Neural crest cell (in vitro differentiated cells): ENCODE measurements around the gene GPAT3. TPM values are rescaled to one million over a fixed set of nuclear protein-coding genes. Genes with fewer than 3 reads are reported as not detected.

ENCODE experiments used
- DNase-seq: peaks from one replicate; pipeline ENCODE4 v3.0.0; 2021; ENCODE audit warnings: low read depth, mixed read lengths, low spot score
- H3K27ac Mint-ChIP-seq: one replicate; pipeline ENCODE4 v1.8.0; 2021; ENCODE audit warnings: mild to moderate bottlenecking, mixed read lengths; ENCODE audit not compliant: unreplicated experiment
- H3K27me3 Mint-ChIP-seq: 2 replicates; pipeline ENCODE4 v1.8.0; 2021; ENCODE audit warnings: low read depth, mild to moderate bottlenecking, mixed read lengths
- H3K36me3 Mint-ChIP-seq: 2 replicates; pipeline ENCODE4 v1.8.0; 2021; ENCODE audit warnings: low read depth, mild to moderate bottlenecking, mixed read lengths
- H3K4me1 Mint-ChIP-seq: 2 replicates; pipeline ENCODE4 v1.8.0; 2021; ENCODE audit warnings: mixed read lengths
- H3K4me3 Mint-ChIP-seq: one replicate; pipeline ENCODE4 v1.8.0; 2021; ENCODE audit warnings: mild to moderate bottlenecking, mixed read lengths
- H3K9me3 Mint-ChIP-seq: 2 replicates; pipeline ENCODE4 v1.8.0; 2021; ENCODE audit warnings: mixed read lengths
- CTCF ChIP-seq: fragments of 200-600 bp; sonication (generic); conservative IDR thresholded peaks from 2 replicates; pipeline ENCODE4 v1.5.0; 2021; ENCODE audit warnings: antibody characterized with exemption, mild to moderate bottlenecking
- total RNA-seq: library from RNA; stranded (reverse); gene quantifications from 2 replicates; pipeline ENCODE4 v1.2.1, GENCODE V29; 2021

The GPAT3 gene
- total RNA-seq, 1 donor from 2014 or later: not detected

- no peak overlapping the region for H3K4me3 Mint-ChIP-seq
- peaks cover 15% of the 10 kb centered on the region for H3K4me1 Mint-ChIP-seq
- no peak overlapping the region for H3K27ac Mint-ChIP-seq
These were observed 55.1 kb downstream of the GPAT3 start for GRCh38 chr4:83591056-83591455.

GRCh38 chr4:83591730-83592129 lies 55.8 kb downstream of the GPAT3 start:
- no peaks in the 10 kb centered on the region for H3K9me3 Mint-ChIP-seq

More at GRCh38 chr4:83591056-83591455, 55.1 kb downstream of the GPAT3 start:
- no peak for TF ChIP-seq CTCF
- Mint-ChIP-seq H3K27me3 (no peaks in the 10 kb centered on the region), H3K9me3 (no peaks in the 10 kb centered on the region), H3K36me3 (peaks cover 2% of the 10 kb centered on the region)
- no peak for DNase-seq

GRCh38 chr4:83599183-83599582 lies 63.3 kb downstream of the GPAT3 start:
- H3K27ac Mint-ChIP-seq: no peak overlapping the region
- DNase-seq: no peak
- no peak for TF ChIP-seq CTCF
- peaks cover 4% of the 10 kb centered on the region for H3K9me3 Mint-ChIP-seq
- no peaks in the 10 kb centered on the region for H3K36me3 Mint-ChIP-seq
- H3K4me3 Mint-ChIP-seq: no peak overlapping the region
- no peaks in the 10 kb centered on the region for H3K4me1 Mint-ChIP-seq
- H3K27me3 Mint-ChIP-seq: no peaks in the 10 kb centered on the region

More at GRCh38 chr4:83591730-83592129, 55.8 kb downstream of the GPAT3 start:
- Mint-ChIP-seq H3K27ac (no peak overlapping the region), H3K36me3 (peaks cover 2% of the 10 kb centered on the region), H3K4me1 (peaks cover 13% of the 10 kb centered on the region), H3K27me3 (no peaks in the 10 kb centered on the region), H3K4me3 (no peak overlapping the region)
- DNase-seq: no peak
- TF ChIP-seq CTCF: no peak

- DNase-seq: no peak
- no peak for TF ChIP-seq CTCF
- H3K36me3 Mint-ChIP-seq: no peaks in the 10 kb centered on the region
- no peak overlapping the region for H3K27ac Mint-ChIP-seq
- H3K4me1 Mint-ChIP-seq: no peaks in the 10 kb centered on the region
- H3K9me3 Mint-ChIP-seq: peaks cover 4% of the 10 kb centered on the region
- H3K27me3 Mint-ChIP-seq: no peaks in the 10 kb centered on the region
- no peak overlapping the region for H3K4me3 Mint-ChIP-seq
These were observed 67.2 kb downstream of the GPAT3 start for GRCh38 chr4:83603129-83603528.

- no peaks in the 10 kb centered on the region for H3K27me3 Mint-ChIP-seq
- H3K4me3 Mint-ChIP-seq: no peak overlapping the region
- H3K27ac Mint-ChIP-seq: no peak overlapping the region
- TF ChIP-seq CTCF: no peak
- H3K4me1 Mint-ChIP-seq: no peaks in the 10 kb centered on the region
- H3K36me3 Mint-ChIP-seq: no peaks in the 10 kb centered on the region
- DNase-seq: no peak
- H3K9me3 Mint-ChIP-seq: peaks cover 4% of the 10 kb centered on the region
These were observed 68.4 kb downstream of the GPAT3 start for GRCh38 chr4:83604321-83604720.

GRCh38 chr4:83605210-83605609 lies 69.3 kb downstream of the GPAT3 start:
- Mint-ChIP-seq H3K27ac (no peak overlapping the region), H3K36me3 (no peaks in the 10 kb centered on the region), H3K9me3 (peaks cover 4% of the 10 kb centered on the region), H3K4me1 (no peaks in the 10 kb centered on the region), H3K27me3 (no peaks in the 10 kb centered on the region), H3K4me3 (no peak overlapping the region)
- no peak for DNase-seq
- TF ChIP-seq CTCF: no peak
